ENCODE data around the gene CLCNKB.

The CLCNKB gene

DNA sequence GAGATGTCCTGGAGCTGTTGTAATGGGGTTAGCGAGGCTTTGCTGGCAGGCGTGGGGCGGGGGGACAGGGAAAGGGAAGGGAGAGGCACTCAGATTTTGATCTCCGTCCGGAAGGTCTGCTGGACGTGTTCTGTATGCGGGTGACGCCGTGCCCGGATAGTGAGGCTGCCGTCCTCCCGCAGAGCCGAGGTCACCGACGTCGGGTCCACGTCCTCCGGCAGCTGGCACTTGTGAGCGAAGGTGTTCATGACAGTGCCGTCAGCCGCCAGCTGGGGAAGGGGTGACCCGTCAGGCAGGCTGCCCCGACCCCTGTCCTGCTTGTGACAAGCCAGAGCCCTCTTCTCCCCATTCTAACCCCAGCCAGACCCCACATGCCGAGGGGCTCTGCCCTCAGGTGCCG, 28.1 kb upstream of the CLCNKB start:
- H3K4me3 ChIP-seq (ENCODE audit: low read length): no peak overlapping the region
- TF ChIP-seq, protein P1, sequence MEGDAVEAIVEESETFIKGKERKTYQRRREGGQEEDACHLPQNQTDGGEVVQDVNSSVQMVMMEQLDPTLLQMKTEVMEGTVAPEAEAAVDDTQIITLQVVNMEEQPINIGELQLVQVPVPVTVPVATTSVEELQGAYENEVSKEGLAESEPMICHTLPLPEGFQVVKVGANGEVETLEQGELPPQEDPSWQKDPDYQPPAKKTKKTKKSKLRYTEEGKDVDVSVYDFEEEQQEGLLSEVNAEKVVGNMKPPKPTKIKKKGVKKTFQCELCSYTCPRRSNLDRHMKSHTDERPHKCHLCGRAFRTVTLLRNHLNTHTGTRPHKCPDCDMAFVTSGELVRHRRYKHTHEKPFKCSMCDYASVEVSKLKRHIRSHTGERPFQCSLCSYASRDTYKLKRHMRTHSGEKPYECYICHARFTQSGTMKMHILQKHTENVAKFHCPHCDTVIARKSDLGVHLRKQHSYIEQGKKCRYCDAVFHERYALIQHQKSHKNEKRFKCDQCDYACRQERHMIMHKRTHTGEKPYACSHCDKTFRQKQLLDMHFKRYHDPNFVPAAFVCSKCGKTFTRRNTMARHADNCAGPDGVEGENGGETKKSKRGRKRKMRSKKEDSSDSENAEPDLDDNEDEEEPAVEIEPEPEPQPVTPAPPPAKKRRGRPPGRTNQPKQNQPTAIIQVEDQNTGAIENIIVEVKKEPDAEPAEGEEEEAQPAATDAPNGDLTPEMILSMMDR (conservative IDR thresholded peaks at IDR 0.05; ENCODE audit: low read depth, low read length): no peak
- DNase-seq (ENCODE audit: low read depth): no peak

DNA sequence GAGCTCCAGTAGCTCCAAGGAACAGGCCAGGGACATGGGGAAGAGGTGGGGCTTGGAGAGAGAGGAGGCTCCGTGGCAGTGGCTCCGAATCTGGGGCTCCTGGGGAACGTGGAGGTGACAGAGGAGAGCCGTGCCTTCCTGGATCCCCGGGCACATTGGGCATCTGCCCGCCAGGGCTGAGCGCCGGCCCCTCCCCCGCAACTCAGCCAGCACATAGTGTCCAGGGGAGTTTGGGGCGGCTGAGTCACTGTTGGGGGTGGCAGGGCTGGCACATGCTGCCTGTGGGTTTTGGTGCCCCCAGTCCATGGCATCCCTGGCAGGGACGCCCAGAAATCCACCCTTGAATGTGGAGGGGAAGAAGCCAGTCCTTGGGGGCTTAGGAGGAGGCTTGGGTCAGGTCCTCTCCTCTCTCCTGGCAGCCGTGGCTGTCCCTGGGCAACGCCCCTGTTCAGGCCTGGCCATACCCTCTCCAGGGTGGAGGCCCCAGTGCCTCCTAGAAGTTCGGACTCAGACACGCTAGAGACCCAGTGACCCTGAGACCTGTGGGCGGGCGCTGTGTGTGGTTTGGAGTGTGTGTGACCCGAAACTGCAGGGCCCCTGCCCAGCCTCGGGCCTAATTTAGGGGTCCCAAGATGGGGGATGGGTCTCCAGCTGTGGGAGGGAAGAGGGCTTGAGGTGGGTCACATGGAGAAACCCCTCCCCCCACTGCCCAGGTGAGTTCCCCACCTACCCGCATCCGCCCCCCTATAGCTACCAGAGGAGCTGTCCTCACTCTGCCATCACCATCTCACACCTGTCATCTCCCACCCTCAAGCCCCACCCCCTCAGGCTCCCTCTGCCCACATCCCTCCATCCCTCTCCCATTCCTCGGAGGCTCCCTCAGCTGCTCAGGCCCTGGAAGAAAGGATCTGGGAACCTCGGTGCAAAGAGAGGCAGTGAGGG, 27.4 kb upstream of the CLCNKB start:
- TF ChIP-seq, protein P1 (conservative IDR thresholded peaks at IDR 0.05; ENCODE audit: low read depth, low read length): no peak

DNA sequence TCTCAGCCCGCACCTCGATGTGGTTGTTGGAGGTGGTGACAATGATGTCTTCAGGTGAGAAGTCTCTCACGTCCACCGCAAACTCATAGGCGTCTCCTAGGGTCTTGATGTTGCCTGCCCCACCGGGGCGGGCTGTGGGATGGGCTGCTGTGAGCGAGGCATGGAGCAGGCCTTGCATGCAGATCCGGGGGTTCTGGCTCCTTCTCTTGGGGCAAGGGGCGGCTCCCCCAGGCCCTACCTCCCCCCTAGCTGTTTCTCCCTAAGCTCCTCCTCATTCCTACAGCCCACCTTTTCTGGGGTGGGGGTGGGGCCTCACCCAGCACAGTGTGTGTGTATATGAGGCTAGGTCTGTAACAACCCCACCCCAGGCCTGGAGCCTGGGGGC, 26.5 kb upstream of the CLCNKB start:
- peak overlapping the region; percentile 29 for H3K4me3 ChIP-seq (ENCODE audit: low read length)
- TF ChIP-seq, protein P1 (conservative IDR thresholded peaks at IDR 0.05; ENCODE audit: low read depth, low read length): no peak
- DNase-seq (ENCODE audit: low read depth): no peak

More for the DNA sequence above, 27.4 kb upstream of the CLCNKB start:
- H3K4me3 ChIP-seq (ENCODE audit: low read length): no peak overlapping the region
- DNase-seq (ENCODE audit: low read depth): no peak

DNA sequence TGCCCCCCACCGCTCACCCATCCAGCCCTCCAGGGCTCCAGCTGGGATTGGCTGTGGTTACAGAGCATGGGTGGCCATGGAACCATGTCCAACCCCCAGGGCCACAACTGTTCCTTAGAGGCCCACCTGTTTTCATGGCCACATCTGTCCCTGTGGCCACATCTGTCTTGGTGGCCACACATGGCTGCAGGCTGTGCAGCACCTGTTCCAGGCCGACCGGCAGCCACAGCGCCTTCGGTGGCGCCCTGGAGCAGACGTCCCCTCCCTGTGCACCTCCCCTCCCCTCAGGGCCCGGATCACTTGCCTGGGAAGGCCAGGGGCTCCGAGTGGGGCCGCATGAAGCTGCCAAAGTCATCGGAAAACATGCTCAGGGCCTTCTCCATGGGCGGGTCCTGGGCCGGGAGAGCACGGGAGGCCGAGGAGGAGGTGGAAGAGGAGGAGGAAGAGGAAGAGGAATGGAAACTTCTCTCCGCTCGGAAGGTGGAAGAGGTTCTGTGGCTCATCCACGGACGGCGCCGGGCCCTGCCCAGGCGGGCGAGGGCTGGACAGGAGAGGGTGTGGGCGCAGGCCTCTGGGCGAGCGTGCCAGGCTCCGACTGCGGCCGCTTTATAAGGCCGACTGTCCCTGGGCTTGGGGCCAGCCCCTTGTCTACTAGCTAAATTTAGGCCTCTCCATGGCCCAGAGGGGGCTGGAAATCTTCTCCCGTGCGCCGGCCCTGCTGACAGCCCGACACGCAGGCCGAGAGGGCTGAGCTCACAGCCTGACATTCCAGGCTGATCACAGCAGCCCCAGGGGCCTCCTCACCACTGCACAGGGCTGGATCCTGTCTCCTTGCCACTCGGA, 25.9 kb upstream of the CLCNKB start, which contains the start of gene HSPB7:
Gene HSPB7, minus strand, starts transcription at position 583 of the 843 bp plus-strand sequence. Its CDS starts 80 bp downstream, at position 503.
- H3K4me3 ChIP-seq (ENCODE audit: low read length): peak within 1 kb of the TSS; percentile 29
- TF ChIP-seq, protein P1 (conservative IDR thresholded peaks at IDR 0.05; ENCODE audit: low read depth, low read length): peak; percentile 15
- peak; percentile 53 for DNase-seq (ENCODE audit: low read depth)

DNA sequence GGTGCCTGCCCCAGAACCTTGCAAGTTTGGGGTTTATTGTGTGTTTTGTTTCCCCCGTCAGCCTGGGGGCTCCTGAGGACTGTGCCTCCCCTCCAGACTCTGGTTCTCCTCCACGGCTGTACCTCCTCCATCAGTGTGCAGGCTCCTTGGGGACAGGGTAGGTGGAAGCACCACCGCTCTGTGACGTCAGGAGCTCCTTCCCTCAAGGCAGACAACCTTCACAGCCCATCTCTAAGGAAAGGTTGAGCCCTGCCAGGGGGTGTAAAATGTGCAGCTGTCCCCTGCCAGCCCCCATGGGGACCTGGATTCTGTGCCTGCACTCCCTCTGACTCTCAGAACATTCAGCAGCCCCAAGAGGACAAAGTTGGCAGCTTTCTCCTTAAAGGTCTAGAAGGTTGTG, 25.3 kb upstream of the CLCNKB start:
- DNase-seq (ENCODE audit: low read depth): no peak
- H3K4me3 ChIP-seq (ENCODE audit: low read length): no peak overlapping the region
- TF ChIP-seq, protein P1 (conservative IDR thresholded peaks at IDR 0.05; ENCODE audit: low read depth, low read length): no peak

DNA sequence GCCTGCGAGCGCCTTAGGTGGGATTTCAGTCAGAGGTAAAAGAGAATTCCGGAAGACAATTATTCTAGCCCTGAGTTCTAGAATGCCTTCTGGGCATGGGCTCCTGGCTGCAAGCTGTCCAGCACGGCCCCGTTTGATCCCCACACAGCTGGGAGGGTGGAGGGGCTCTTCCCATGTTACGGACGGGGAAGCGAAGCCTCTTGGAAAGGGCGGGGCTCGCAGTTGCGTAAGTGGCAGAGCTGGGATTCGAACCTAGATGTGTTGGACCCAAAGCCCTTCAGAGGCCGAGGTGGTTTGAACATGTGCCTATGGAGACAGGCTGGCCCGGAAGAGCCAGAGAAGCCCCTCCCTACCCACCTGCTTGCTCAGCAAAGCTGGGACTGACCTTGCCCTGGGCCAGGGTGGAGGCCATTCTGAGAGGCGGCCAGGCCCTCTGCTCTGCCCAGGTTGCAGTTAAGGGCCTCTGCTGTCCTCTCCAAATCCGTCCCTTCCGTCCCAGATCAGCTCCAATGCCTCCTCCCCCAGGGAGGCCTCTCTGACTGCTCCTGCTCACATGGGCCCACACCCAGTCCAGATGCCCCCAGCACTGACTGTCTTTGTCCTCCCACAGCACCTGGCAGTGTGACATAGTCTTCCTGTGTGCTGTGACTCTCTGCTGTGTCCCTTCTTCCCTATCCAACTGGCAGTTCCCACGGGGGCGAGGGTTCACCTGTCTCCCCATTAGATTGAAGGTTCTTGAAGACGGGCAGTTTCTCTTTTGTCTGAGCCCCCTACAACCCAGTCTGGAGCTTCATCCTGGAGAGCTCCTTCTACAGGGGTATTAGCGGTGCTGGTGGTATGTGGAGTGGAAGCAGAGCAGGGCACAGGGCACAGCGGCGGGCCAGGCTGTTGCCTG, 24.6 kb upstream of the CLCNKB start:
- TF ChIP-seq, protein P1 (conservative IDR thresholded peaks at IDR 0.05; ENCODE audit: low read depth, low read length): no peak
- no peak overlapping the region for H3K4me3 ChIP-seq (ENCODE audit: low read length)
- peak; percentile 32 for DNase-seq (ENCODE audit: low read depth)

Measured in retinal pigment epithelial cell (primary cell).